Colonic mucosa (tissue), 4 donors: ENCODE results near the gene SRP19. TPM values are rescaled to one million over a fixed set of nuclear protein-coding genes. Genes with fewer than 3 reads are reported as not detected.
"Not testable (repeated sequence)": the region's sequence is repeated elsewhere in the genome, so short reads cannot be mapped to it uniquely, and the experiment has no call there.

Experiments
- DNase-seq: peaks from one replicate; pipeline ENCODE4 v3.0.0-alpha.2; 2020
- H3K27ac ChIP-seq: fragments of 200-600 bp; one replicate; pipeline ENCODE4 v1.8.0; 2021
- H3K27me3 ChIP-seq: fragments of 200-600 bp; one replicate; pipeline ENCODE4 v1.8.0; 2021
- H3K36me3 ChIP-seq: fragments of 200-600 bp; one replicate; pipeline ENCODE4 v1.8.0; 2021
- H3K4me1 ChIP-seq: fragments of 200-600 bp; one replicate; pipeline ENCODE4 v1.8.0; 2021; ENCODE audit warnings: mild to moderate bottlenecking
- H3K4me3 ChIP-seq: fragments of 200-600 bp; one replicate; pipeline ENCODE4 v1.8.0; 2021
- H3K9ac ChIP-seq, 2 donors: one replicate each; pipeline ENCODE4 v1.7.0; 2013; ENCODE audit warnings: control low read depth in 2 of 2, low read depth in 2 of 2, low read length in 2 of 2
- H3K9me3 ChIP-seq: fragments of 200-600 bp; one replicate; pipeline ENCODE4 v1.8.0; 2021
- CTCF ChIP-seq: fragments of 200-600 bp; IDR thresholded peaks from one replicate; pipeline ENCODE4 v1.8.0; 2022; ENCODE audit warnings: antibody characterized with exemption, mild to moderate bottlenecking
- intact Hi-C: fragments of 100-400 bp; cut with DNase I; formaldehyde crosslinking; loops from one replicate; pipeline ENCODE4 v1.14.1; 2022
- total RNA-seq, 2 donors: library from RNA; stranded (reverse); fragmentation: NEBNext Ultra II Directional in 1 of 2; extraction: Animal tissue kit (Norgen Biotek cat#: 25700) in 1 of 2; gene quantifications; one replicate each; pipeline ENCODE4 v1.2.1, GENCODE V29; 2021
- donor health status: healthy.
- donor health status: DM: no; HTN: no; CAD: no.
- donor health status: DM: no; HTN: no; CAD: no.

The SRP19 gene
- total RNA-seq, 2 donors from 2014 or later: 27.0 to 33.2 TPM

DNA sequence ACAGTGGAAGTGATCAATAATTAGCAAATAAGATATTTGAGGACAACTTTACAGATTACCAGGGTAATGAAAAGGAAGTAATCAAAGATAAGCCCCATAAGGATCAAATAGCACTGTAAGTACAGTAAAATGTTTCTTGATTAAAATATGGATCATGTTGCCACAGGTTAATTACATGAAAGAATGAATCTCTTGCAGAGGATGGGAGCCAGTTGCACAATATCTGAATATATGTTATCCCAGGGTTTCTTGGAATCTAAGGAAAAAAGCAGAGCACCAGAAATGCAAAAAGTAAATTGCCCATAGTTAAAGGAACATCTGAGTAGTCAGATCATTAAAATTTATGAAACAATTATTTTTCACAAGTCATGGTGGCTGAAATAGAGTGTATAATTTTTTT, 13.8 kb upstream of the SRP19 start:
- H3K4me1 ChIP-seq: no peaks in the 10 kb centered on the region
- H3K27me3 ChIP-seq: no peaks in the 10 kb centered on the region
- H3K36me3 ChIP-seq: no peaks in the 10 kb centered on the region
- H3K4me3 ChIP-seq: no peak overlapping the region
- no peaks in the 10 kb centered on the region for H3K9me3 ChIP-seq
- no peak overlapping the region for H3K27ac ChIP-seq
- intact Hi-C loops: loop anchor here (5.0 kb wide), 1 partner anchor 295 kb away; no protein-coding TSS in a partner anchor
- TF ChIP-seq CTCF: no peak
- DNase-seq: no peak
- no peak overlapping the region for H3K9ac ChIP-seq

GRCh38 chr5:112848116-112848811, 12.8 kb upstream of the SRP19 start:
- Histone ChIP-seq H3K36me3 (no peaks in the 10 kb centered on the region), H3K27me3 (no peaks in the 10 kb centered on the region), H3K9ac (no peak overlapping the region), H3K9me3 (no peaks in the 10 kb centered on the region), H3K27ac (no peak overlapping the region), H3K4me1 (no peaks in the 10 kb centered on the region), H3K4me3 (no peak overlapping the region)
- DNase-seq: no peak
- intact Hi-C loops: loop anchor here (5.0 kb wide), 1 partner anchor 296 kb away; no protein-coding TSS in a partner anchor
- TF ChIP-seq CTCF: peak; percentile 61

- DNase-seq: no peak
- no peaks in the 10 kb centered on the region for H3K27me3 ChIP-seq
- intact Hi-C loops: loop anchor here (5.0 kb wide), 1 partner anchor 298 kb away; no protein-coding TSS in a partner anchor
- no peak overlapping the region for H3K27ac ChIP-seq
- no peaks in the 10 kb centered on the region for H3K36me3 ChIP-seq
- no peak overlapping the region for H3K9ac ChIP-seq
- no peak for TF ChIP-seq CTCF
- H3K9me3 ChIP-seq: no peaks in the 10 kb centered on the region
- no peaks in the 10 kb centered on the region for H3K4me1 ChIP-seq
- no peak overlapping the region for H3K4me3 ChIP-seq
These were observed 11.2 kb upstream of the SRP19 start for GRCh38 chr5:112849912-112850311.

DNA sequence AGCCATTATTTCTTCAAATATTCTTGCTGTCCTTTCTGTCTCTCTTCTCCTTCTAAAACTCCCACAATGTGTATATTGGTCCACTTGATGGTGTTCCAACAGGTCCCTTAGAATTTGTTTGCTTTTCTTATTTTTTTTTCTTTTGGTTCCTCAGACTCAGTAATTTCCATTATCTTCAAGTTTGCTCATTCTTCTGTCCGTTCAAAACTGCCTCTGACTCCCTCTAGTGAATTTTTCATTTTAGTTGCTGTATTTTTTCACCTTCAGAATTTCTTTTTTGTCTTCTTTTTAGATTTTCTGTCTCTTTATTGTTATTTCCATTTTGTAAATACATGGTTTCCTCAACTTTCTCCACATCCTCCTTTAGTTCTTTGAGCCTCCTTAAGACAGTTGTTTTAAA, 6.4 kb upstream of the SRP19 start:
- Histone ChIP-seq H3K27me3 (peaks cover 5% of the 10 kb centered on the region), H3K4me1 (no peaks in the 10 kb centered on the region), H3K4me3 (no peak overlapping the region), H3K9ac (no peak overlapping the region), H3K36me3 (no peaks in the 10 kb centered on the region), H3K27ac (no peak overlapping the region), H3K9me3 (no peaks in the 10 kb centered on the region)
- TF ChIP-seq CTCF: no peak
- DNase-seq: no peak
- intact Hi-C loops: no loop called here

DNA sequence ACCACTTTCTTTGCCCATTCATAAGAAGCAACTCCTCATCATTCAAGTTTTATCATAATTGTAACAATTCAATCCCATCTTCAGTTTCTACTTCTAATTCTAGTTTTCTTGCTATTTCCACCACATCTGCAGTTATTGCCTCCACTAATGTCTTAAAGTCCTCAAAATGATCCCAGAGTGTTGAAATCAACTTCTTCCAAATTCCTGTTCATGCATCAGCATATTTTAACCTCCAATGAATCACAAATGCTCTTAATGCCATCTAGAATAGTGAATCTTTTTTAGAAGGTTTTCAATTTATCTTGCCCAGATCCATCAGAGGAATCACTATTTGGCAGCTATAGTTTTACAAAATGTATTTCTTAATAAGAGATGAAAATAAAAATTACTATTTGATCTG, 3.2 kb upstream of the SRP19 start:
- Histone ChIP-seq H3K4me3 (no peak overlapping the region), H3K4me1 (peaks cover 6% of the 10 kb centered on the region), H3K27ac (no peak overlapping the region), H3K27me3 (peaks cover 5% of the 10 kb centered on the region), H3K36me3 (no peaks in the 10 kb centered on the region), H3K9me3 (no peaks in the 10 kb centered on the region), H3K9ac (no peak overlapping the region)
- no peak for TF ChIP-seq CTCF
- intact Hi-C loops: no loop called here
- no peak for DNase-seq

- not testable (repeated sequence) for DNase-seq, H3K36me3 ChIP-seq, H3K4me1 ChIP-seq, H3K9me3 ChIP-seq, H3K27me3 ChIP-seq
- Histone ChIP-seq H3K9ac (peak overlapping the region; percentile 26 to 57), H3K4me3 (peak overlapping the region; percentile 89), H3K27ac (peak overlapping the region; percentile 69)
- intact Hi-C loops: loop anchor here (5.0 kb wide), 2 partner anchors 62 to 153 kb away; partner anchors contain the start of gene REEP5
These were observed 537 bp upstream of the SRP19 start for GRCh38 chr5:112860571-112860928.
